Measurements from ENCODE around the gene NTN1.

Gene NTN1

GRCh38 chr17:9202532-9202931 lies 181.2 kb downstream of the NTN1 start:
- DNase-seq, result peak in 1 of 3 donors; percentile 12

GRCh38 chr17:9203771-9204425 lies 182.6 kb downstream of the NTN1 start:
- DNase-seq, result peak in 2 of 3 donors; percentile 18 to 34

DNA sequence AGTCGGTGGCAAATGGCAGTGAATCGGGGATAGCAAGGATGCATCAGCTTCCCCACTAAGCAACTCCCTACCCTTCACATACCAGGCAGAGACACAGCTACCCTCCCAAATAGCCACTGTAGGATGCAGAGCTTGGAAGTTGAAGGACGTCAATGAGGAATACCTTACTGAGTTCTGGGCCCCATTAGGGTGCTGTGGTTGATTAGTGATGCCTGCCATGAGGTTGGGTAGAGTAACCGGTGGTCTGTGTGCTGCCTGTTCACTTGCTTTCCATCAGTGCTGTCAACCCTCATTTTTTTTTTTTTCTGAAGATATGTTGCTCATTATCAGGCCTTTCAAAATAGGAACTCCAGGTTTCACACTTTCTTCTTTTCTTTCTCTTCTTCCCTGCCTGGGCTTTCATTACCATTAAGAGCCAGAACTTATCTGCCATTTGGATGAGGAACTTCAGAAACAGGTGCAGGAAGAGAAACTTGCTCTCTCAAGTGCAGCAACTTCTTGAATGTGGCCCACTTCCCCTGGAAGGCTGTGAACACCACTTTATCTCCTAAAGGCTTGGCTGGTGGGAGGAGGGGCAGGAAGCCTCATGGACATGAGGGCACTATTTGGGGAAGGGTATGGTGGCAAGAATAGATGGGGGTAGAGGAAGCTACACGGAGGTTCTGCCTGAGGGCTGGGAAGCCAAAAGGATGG lies 183.5 kb downstream of the NTN1 start:
- DNase-seq, result peak in 1 of 3 donors; percentile 6

GRCh38 chr17:9205520-9206409 lies 184.5 kb downstream of the NTN1 start:
- no peak for DNase-seq

DNA sequence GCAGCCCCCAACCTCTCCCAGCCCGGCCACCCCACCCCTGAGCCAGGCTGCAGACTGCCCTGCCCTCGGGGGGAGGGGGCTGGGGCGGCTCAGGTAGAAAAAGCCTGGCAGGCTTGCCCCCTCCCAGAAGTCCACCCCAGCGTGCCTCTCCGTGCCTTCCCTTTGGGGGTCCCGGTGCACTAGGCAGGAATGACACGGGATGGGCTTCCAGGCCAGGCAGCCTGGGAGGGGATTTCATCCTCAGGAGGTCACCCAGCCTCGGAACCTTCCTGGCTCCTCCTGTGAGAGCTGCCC lies 185.0 kb downstream of the NTN1 start:
- no peak for DNase-seq

DNA sequence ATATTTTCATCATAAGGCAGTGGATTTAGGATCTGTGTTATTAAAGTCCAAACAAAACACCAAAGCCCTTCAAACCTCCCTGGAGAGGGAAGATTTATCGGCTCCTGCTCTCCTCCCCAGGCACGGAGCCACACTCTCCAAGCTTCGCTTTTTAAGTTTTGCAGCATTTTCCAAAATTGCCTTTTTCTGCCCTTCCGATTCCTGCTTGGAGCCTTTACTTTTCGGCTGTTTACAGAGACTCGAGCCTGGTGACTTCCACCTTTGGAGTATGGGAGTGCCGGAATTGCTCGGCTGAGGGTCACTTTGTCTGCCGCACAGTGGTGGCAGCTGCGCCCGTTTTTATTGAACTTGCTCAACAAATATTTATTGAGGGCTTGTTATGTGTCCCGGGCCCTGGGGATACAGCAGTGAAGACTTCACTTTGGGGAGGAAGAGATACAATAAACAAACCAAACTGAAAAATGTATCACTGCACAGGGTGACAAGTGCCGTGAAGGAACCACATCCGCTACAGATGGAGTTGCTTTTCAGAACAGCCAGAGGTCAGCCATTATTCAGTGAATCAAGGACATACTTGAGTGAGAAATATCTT lies 185.5 kb downstream of the NTN1 start:
- no peak for DNase-seq

DNA sequence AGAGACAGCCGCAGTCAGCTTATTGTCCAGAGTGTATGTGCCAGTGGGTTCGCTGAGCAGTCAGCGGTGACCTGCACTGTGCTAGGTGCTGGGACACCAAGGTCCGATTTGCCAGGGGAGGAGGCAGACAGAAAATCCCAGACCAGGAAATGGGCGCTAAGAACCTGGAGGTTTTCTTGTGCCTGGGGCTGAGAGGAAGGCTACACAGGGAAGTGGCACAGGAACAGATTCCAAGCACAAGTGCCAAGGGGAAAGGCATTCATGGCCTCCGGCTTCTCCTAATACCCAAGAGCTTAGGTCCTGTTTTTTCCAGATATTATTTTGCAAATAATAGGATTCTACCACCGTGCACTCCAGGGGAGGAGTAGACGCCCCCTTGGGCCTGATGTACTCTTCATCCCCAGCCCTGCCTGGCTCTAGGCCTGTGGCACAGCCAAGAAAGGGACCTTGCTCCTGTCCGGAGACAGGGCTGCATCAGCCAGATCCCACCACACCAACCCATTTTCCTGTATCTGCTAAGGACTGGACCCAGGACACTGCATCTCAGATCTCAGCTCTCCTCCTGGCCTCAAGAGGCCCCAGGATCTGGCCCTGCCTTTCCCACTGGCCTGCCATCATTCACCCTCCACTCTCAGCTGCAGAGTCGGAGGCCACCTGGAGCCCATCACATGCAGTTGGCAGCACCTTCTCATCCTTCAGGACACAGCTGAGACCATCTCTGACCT lies 187.2 kb downstream of the NTN1 start:
- no peak for DNase-seq

DNA sequence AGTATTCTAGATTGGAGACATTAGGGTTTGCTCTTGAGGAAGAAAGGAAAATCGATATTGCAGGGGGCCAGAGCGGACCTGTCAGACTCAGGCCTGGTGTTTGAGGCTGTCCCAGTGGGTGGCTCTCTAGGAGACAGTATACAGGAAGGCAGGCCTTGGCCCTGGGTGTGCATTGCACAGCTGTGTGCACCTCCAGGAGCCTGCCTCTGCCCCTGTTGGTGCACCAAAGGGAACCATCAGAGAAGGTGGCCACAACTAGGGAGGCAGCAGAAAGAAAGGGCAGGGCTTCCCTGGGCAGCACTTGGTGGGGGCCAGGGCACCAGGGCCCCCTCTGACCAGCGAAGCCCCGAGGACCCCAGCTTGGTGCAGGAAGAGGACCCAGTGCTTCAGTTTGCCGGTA lies 188.0 kb downstream of the NTN1 start:
- no peak for DNase-seq

- no peak for DNase-seq
These were observed 188.6 kb downstream of the NTN1 start for GRCh38 chr17:9209781-9210370.

GRCh38 chr17:9211133-9211765 lies 189.9 kb downstream of the NTN1 start:
- no peak for DNase-seq

GRCh38 chr17:9212376-9213302 lies 191.3 kb downstream of the NTN1 start:
- no peak for DNase-seq

- no peak for DNase-seq
These were observed 192.0 kb downstream of the NTN1 start for GRCh38 chr17:9213303-9213640.

- no peak for DNase-seq
These were observed 194.2 kb downstream of the NTN1 start for GRCh38 chr17:9215465-9215864.

DNA sequence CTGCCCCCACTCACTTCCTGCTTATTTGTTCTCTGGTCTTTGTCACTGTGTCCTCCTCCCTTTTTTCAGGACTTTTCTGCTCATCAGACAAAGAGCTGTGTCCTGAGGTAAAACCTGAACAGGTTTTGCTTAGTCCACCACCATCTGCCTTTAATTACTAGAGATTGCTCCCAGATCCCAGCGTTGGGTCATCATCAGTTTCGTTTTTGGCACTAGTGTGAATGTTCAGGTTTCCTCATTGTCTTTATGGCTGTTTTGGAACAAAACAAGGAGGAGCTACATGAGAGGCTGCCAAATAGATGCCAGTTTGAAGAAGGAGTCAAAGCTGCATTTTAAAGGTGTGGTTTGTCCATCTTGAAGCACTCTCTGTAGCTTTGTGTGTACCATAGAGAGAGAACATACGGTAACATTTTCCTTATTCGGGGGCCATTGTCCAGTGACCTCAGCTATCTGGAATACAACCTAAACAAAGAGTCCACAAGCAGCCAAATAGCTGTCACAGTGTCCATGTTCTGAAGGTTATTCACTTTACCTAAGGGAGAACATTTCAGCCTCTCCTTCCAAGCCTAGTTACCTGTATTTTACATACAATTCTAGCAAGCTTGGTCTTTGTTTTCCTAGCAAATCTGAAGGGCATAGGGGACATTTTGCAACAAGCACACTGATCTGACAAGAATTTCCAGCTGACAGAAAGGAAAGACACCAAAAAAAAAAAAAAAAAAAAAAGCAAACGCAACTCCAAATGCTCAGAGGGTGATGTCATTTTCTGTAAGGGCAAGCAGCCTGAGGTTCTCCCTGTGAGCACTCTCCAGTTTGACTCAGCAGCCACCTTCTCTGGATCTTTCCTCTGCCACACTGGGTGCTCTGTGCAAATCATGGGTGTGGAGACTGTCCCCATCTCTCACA lies 196.1 kb downstream of the NTN1 start:
- no peak for DNase-seq

- DNase-seq, result no peak
These were observed 196.8 kb downstream of the NTN1 start for GRCh38 chr17:9218064-9218635.

GRCh38 chr17:9218911-9219310 lies 197.6 kb downstream of the NTN1 start:
- DNase-seq, result no peak

DNA sequence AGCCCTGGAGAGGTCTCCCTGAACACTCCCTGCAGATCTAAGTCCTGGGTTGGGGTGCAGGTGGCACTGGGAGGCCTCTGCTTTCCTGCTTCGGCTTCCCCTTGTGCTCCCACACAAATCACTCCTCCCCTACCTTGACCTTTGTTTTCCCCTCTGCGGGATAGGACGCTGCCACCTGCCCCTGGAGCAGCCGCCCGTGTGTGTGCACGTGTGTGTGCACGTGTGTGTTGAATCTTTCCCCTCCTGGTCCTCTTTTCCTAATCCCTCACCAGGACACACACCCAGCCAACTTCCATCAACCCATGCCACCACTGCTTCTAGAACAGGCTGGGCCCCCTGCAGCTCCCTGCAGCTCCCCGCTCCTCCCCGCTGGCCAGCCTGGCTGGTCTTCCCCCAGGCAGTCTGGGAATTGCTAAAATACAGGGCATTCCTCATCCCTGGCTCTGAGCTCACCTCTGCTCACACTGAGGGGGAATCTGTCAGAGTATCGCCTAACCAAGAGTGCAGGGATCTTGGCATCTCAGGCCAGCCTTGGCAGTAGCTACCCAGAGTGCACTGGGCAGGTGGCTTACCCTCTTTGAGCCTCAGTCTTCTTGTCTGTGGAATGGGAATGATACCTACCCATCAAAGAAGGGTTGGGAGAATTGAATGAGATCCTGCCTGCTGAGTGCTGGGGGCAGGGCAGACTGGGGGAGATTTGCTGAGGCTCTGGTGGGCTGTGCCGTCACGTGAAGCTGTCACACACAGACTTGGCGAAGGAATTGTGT lies 198.5 kb downstream of the NTN1 start:
- no peak for DNase-seq

DNA sequence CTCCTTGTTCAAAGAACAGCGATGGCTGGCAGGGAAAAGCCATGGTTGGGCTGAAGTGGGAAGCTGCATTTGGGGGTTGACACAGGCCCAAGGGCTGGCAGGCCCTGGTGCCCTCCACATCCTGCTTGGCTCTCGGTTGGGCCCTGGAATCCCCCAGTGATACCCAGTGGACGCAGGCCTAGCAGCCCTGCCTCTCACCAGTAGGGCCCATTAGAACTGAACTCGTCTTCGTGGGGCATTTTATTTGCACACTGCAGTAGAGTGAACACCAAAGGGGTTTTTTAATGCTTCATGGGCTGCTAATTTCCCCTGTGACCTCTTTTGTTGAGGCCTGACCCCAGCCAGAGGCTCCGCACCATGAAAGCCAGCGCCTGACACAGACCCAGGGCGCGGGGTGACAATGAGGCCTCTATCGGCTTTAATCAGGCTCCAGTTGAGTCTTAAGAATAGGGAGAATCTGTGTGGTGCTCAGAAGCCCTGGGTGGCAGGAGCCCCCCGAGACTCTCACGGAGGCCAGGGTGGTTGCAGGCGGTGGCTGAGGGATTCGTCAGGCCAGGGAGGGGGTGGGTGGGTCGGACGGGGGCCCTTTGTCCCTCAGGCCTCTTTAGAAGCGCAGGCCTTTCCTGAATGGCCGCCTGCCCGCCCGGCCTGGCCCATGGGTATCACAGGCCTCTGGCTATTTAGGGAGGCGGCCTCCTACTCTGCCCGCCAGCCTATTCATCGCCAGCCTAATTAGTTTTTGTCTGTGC lies 199.3 kb downstream of the NTN1 start:
- no peak for DNase-seq
